ENCODE results near the gene C6orf62.
"Not testable (repeated sequence)": the region's sequence is repeated elsewhere in the genome, so short reads cannot be mapped to it uniquely, and the experiment has no call there.

Gene C6orf62

DNA sequence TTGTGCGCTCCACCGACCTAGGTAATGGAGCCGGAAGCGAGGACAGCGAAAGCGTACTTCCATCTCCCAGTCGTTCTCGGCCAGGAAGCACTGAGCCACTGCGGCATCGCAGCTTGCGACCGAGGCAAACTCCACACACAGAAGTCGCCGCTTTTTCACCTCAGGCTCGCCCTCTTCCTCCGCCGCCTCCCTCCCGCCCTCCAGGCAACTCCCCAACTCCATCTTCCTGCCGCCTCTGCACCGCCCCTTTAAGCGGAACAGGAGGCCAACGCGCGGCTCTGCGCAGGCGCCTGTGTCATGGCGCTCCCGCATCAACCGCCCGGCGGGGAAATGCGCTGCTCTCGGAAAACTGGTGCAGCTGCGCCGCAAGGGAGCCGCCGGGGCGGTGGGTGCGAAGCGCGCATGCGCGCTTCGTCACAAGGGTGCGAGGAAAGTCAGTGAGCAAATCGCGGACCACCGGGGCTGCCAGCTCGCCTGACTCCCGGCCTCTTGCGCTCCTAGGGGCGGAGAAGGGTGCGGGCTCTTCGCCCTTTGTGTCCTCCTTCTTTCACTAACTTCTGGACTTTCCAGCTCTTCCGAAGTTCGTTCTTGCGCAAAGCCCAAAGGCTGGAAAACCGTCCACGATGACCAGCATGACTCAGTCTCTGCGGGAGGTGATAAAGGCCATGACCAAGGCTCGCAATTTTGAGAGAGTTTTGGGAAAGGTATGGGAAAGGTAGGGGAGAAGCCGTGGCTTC, 52.1 kb downstream of the C6orf62 start, which contains the start of the genes ACOT13 and TDP2:
ACOT13 (plus strand) TSS at position 437 of the 737 bp plus-strand sequence; CDS start at position 624, 187 bp downstream.
TDP2 (minus strand) TSS at position 259 of the 737 bp plus-strand sequence; CDS start at position 222, 37 bp downstream.
- peak; percentile 96 for DNase-seq (ENCODE audit: low spot score)

DNA sequence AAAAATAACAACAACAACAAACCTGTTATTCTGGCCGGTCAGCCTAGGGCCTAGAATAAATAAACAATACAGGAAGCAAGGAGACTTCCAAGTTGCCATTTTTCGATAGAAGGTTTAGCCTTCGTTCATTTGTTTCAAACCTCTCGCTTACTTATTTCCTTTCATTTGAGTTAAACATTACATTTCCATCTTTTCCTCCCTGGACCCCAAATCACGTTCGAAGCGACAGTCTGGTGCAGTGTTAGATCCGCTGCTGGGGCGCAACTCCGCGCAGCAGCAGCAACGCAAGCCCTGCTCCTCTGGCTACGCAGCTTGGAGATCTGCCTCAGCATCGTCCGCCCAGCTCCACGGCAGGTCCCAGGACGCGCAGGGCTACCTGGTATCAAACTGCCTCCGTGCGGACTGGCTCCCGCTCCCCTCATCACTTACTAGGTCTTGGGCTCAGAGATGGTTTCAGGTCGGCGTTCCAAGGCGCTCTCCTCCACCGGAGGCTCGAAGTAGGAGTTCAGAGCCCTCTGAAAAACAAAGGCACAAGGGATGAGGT, 52.8 kb downstream of the C6orf62 start:
- no peak for DNase-seq (ENCODE audit: low spot score)

DNA sequence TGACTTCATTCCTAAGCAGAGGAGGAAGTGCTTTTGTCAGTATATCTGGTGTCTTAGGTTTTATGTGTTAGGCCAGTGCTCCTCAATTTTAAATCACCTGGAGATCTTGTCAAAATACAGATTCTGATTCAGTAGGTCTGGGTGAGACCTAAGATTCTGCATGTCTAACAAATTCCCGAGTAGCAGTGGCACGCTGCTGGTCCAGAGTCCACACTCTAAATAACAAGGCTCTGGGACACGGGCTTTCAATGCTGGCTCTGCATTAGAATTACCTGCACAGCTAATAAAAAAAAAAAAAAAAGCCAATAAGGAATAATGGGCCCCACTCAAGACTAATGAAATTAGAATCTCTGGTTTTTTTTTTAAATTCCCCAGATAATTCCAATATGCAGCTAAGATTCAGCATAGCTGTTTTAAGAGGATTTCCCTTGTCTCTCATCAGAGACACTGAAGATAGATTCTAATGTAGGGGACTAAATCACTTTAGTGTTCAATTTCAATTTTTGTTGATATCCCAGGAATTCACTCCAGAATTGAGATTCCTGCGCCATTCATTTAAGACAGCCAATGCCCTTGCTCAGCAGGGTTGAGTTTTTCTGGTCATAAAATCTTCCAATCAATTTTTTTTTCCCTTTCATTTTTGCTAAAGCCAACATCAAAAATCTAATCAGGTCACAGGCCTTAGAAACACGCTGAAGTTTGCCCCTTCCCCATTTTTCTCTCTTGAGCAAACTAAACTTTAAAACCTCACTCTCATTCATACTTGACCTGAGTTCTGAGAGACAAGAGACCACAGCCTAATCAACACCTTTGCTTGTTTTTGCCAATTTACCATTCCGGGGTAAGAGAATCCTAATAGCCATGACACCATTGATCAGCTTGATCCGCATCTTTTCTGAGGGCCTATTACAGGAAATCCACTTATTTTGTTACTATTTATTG, 54.6 kb downstream of the C6orf62 start:
- no peak for DNase-seq (ENCODE audit: low spot score)

DNA sequence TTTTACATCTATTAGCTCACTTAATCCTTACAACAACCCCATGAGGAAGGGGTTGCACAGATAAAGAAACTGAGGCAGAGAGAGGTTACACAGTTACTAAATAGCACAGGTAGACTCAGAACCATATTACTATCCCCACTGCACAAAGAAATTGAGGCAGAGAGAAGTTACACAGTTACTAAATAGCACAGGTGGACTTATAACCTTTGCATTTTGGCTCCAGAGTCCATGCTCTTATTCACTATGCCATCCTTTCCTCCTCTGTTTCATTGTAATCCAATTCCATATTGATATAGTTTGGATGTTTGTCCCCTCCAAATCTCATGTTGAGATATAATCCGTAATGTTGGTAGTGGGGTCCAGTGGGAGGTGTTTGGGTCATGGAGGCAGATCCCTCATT, 55.8 kb downstream of the C6orf62 start:
- DNase-seq (ENCODE audit: low spot score) = no peak

DNA sequence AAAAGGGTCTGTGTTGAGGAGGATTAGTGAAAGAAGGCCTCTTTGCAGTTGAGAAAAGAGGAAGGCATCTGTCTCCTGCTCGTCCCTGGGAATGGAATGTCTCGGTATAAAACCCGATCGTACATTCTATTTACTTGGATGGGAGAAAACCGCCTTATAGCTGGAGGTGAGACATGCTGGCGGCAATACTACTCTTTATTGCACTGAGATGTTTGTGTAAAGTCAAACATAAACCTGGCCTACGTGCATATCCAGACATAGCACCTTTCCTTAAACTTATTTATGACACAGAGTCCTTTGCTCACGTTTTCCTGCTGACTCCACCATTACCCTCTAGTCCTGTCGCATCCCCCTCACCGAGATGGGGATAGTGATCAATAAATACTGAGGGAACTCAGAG, 56.7 kb downstream of the C6orf62 start:
- no peak for DNase-seq (ENCODE audit: low spot score)

DNA sequence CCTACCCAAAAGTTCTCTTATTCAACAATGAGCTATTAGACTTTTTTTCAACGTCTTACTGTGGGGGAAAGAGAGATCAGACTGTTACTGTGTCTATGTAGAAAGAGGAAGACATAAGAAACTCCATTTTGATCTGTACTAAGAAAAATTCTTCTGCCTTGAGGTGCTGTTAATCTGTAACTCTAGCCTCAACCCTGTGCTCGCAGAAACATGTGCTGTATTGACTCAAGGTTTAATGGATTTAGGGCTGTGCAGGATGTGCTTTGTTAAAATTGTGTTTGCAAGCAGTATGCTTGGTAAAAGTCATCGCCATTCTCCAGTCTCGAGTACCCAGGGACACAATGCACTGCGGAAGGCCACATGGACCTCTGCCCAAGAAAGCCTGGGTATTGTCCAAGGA, 57.2 kb downstream of the C6orf62 start:
- DNase-seq (ENCODE audit: low spot score) = not testable (repeated sequence)

DNA sequence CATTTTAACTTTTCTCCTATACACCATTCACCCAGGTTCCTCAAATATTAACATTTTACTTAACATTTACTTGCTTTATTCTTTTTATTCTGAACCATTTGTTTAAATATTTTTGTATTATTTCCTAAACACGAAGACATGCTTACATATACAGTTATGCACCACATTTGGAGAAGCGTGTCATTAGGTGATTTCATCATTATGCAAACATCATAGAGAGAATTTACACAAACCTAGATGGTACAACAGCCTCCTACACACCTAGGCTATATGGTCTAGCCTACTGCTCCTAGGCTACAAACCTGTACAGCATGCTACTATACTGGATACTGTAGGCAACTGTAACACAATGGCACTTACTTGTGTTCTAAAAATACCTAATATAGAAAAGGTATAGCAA, 58.8 kb downstream of the C6orf62 start:
- no peak for DNase-seq (ENCODE audit: low spot score)

DNA sequence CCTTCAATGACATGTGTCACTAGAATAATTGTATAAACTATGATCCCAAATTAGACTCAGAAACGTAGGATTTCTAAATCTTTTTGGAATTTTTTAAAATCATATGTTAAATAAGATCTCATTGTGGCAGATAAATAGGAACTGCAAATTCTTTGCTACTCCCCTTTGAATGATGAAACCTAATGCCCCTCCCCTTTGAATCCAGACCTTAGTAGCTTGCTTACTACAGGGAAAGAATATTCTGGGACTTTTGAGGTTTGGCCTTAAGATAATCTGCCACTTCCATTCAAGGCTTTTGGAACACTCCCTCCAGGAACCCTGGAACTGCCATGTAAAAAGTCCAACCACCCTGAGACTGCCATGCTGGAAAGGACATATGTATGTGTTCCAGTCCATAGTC, 59.4 kb downstream of the C6orf62 start:
- DNase-seq (ENCODE audit: low spot score) = no peak

DNA sequence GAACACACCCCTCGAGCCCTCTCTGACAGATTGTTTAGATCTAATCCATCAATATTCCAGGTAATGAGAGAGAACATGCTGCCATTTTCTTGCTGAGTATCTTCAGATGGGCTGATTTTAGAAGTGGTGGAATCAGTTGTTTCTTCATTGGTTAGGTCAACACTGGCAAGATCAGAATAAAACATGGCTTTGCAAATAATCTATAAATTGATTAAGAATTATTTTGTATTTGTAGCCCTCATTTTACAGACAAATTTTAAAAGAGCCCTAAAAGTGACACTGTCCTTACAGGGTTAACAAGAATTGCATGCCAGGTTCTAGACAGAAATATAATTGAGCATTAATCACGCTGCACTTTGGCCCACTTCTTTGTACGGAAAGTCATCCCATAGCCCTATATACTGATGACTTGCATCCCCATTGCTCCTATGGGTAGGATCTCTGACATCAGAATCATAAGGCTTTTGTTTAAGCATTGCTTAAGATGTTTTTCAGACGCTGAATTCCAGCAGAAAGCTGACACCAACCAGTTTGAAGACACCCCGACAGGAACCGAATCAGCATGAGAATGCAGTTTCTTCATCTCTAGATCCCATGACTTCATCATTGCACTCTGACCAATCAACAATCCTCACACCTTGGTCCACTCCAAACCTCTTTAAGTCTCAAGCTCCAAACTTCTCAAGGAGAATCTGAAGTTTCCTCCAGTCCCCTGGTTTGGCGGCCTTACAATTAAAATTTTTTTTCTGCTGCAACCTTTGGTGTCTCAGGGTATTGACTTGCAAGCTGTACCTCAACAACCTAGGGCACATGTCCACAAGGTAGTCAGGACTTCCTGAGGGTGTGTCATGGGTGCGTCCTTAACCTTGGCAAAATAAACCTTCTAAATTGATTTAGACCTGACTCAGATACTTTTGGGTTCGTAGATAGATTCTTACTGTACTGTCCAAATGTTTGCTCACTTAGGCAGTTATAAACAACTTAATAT, 60.1 kb downstream of the C6orf62 start:
- DNase-seq (ENCODE audit: low spot score) = no peak

DNA sequence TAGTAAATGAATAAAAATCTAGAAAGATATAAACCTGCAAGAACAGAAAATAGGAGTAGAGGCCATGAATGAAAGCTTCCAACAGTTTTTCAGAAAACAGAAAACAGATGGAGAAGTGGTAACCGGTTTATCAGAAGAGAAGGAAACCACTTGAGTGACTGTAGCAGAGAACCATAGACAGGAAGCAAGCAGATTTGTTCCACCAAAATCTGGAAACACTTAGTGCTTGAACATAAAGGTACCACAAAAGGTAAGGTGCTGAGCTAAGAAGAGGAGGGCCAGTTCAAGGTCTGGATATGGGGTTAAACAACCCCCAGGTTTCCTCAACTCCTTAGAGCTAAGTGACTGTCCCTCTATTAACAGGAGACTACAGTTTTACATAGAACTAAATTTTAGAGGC, 63.7 kb downstream of the C6orf62 start:
- DNase-seq (ENCODE audit: low spot score) = no peak
